ENCODE data around the gene MRPL4.

DNA sequence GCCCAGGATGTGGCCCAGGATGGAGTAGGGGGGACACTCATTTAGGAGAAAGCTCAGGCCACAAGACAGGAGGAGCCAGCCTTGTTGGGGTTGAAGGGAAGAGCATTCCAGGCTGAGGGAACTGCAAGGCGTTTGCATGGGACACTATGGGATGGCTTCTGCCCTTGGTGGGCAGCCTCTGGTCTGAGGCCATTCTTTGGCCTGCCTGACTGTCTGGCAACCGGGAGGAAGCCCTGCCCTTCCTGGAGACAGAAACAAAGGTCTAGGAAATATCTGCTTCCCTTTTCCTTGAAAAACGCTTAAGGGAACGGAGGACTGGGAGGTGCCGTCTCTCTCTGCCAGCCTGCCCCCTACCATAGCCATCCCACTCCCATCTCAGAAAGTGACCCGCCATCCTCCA lies 16.1 kb downstream of the MRPL4 start:
- TF ChIP-seq TAF1 (IDR thresholded peaks at IDR 0.05; ENCODE audit: low read depth) (no peak), CEBPB (IDR thresholded peaks at IDR 0.05) (no peak), RAD21 (IDR thresholded peaks at IDR 0.05; ENCODE audit: low read depth) (no peak), CREB1 (IDR thresholded peaks at IDR 0.05; ENCODE audit: low read depth) (no peak), EP300 (IDR thresholded peaks at IDR 0.05; ENCODE audit: borderline replicate concordance) (no peak), REST (IDR thresholded peaks at IDR 0.05; ENCODE audit: low read depth) (no peak), EGR1 (IDR thresholded peaks at IDR 0.05) (no peak)
